Liver (tissue), 9 donors: ENCODE measurements around the gene COL11A1. TPM values are rescaled to one million over a fixed set of nuclear protein-coding genes. Genes with fewer than 3 reads are reported as not detected.

Source experiments
- DNase-seq: peaks from one replicate; pipeline ENCODE4 v3.0.0-alpha.2; 2017; ENCODE audit warnings: low spot score
- H3K27ac ChIP-seq, 2 donors: one replicate each; pipeline ENCODE4 v1.7.0; 2013; ENCODE audit warnings: inconsistent platforms in 2 of 2, low read length in 2 of 2, control low read depth in 1 of 2, low read depth in 1 of 2, mild to moderate bottlenecking in 1 of 2
- H3K27me3 ChIP-seq, 4 donors: one replicate each; pipeline versions ENCODE4 v1.6.1 to v1.7.0; 2013; ENCODE audit warnings: low read length in 3 of 4, inconsistent platforms in 1 of 4, mild to moderate bottlenecking in 1 of 4, moderate library complexity in 1 of 4; ENCODE audit not compliant: control insufficient read depth in 4 of 4, insufficient read depth in 4 of 4
- H3K36me3 ChIP-seq, 4 donors: one replicate each; pipeline versions ENCODE4 v1.6.1 to v1.7.0; 2013; ENCODE audit warnings: low read length in 3 of 4, mild to moderate bottlenecking in 3 of 4, low read depth in 1 of 4, moderate library complexity in 1 of 4; ENCODE audit not compliant: control insufficient read depth in 4 of 4, insufficient read depth in 3 of 4
- H3K4me1 ChIP-seq, 4 donors: one replicate each; pipeline versions ENCODE4 v1.6.1 to v1.7.0; 2013; ENCODE audit warnings: low read length in 3 of 4, mild to moderate bottlenecking in 3 of 4, moderate library complexity in 1 of 4; ENCODE audit not compliant: control insufficient read depth in 4 of 4, insufficient read depth in 4 of 4
- H3K4me3 ChIP-seq, 3 donors: one replicate each; pipeline versions ENCODE4 v1.6.1 to v1.7.0; 2013; ENCODE audit warnings: low read length in 3 of 3, control low read depth in 1 of 3, low read depth in 1 of 3, mild to moderate bottlenecking in 1 of 3
- H3K9ac ChIP-seq, 2 donors: one replicate each; pipeline ENCODE4 v1.7.0; 2013; ENCODE audit warnings: low read length in 2 of 2, mild to moderate bottlenecking in 2 of 2, moderate library complexity in 2 of 2, control low read depth in 1 of 2, low read depth in 1 of 2
- H3K9me3 ChIP-seq, 4 donors: one replicate each; pipeline versions ENCODE4 v1.6.1 to v1.7.0; 2013; ENCODE audit warnings: low read length in 3 of 4; ENCODE audit not compliant: control insufficient read depth in 4 of 4
- EGR1 ChIP-seq, 2 donors: IDR thresholded peaks; 2 replicates each; pipeline ENCODE4 v1.6.1; 2016 to 2018; ENCODE audit warnings: antibody characterized with exemption in 2 of 2, low read depth in 2 of 2
- FOXA1 ChIP-seq: IDR thresholded peaks from 2 replicates; pipeline ENCODE4 v1.6.1; 2016; ENCODE audit warnings: antibody characterized with exemption
- FOXA2 ChIP-seq: IDR thresholded peaks from 2 replicates; pipeline ENCODE4 v1.6.1; 2016; ENCODE audit warnings: antibody characterized with exemption
- GABPA ChIP-seq, 2 donors: IDR thresholded peaks in 1 of 2; conservative IDR thresholded peaks in 1 of 2; 2 replicates each; pipeline ENCODE4 v1.6.1; 2016; ENCODE audit warnings: antibody characterized with exemption in 2 of 2, mild to moderate bottlenecking in 1 of 2, moderate library complexity in 1 of 2
- HNF4A ChIP-seq, 2 donors: conservative IDR thresholded peaks; 2 replicates each; pipeline ENCODE4 v1.6.1; 2016; ENCODE audit warnings: antibody characterized with exemption in 2 of 2, mild to moderate bottlenecking in 2 of 2
- HNF4G ChIP-seq: IDR thresholded peaks from 2 replicates; pipeline ENCODE4 v1.6.1; 2016; ENCODE audit warnings: antibody characterized with exemption
- JUND ChIP-seq, 2 donors: IDR thresholded peaks; 2 replicates each; pipeline ENCODE4 v1.6.1; 2016; ENCODE audit warnings: antibody characterized with exemption in 2 of 2
- NR2F2 ChIP-seq: IDR thresholded peaks from 2 replicates; pipeline ENCODE4 v1.6.1; 2016; ENCODE audit warnings: antibody characterized with exemption
- RAD21 ChIP-seq, 2 donors: IDR thresholded peaks; 2 replicates each; pipeline ENCODE4 v1.6.1; 2016; ENCODE audit warnings: antibody characterized with exemption in 2 of 2, mild to moderate bottlenecking in 2 of 2
- RXRA ChIP-seq, 2 donors: IDR thresholded peaks; 2 replicates each; pipeline ENCODE4 v1.6.1; 2017 to 2018; ENCODE audit warnings: antibody characterized with exemption in 2 of 2, mild to moderate bottlenecking in 1 of 2
- SP1 ChIP-seq: IDR thresholded peaks from 2 replicates; pipeline ENCODE4 v1.6.1; 2018; ENCODE audit warnings: antibody characterized with exemption, mild to moderate bottlenecking
- TAF1 ChIP-seq: conservative IDR thresholded peaks from 2 replicates; pipeline ENCODE4 v1.6.1; 2016; ENCODE audit warnings: antibody characterized with exemption, mild to moderate bottlenecking
- YY1 ChIP-seq: IDR thresholded peaks from 2 replicates; pipeline ENCODE4 v1.6.1; 2016; ENCODE audit warnings: antibody characterized with exemption, mild to moderate bottlenecking
- WGBS: extraction: QIAGEN DNeasy Blood & Tissue Kit; methylation state at CpG from one replicate; pipeline ENCODE4 v1.1.7; 2013; 5-methylcytosine and 5-hydroxymethylcytosine counted together
- polyA plus RNA-seq, 2 donors: library from polyadenylated mRNA; stranded (reverse) in 1 of 2; unstranded in 1 of 2; fragments of 200-250 nt in 1 of 2; fragments of >200 nt in 1 of 2; fragmentation: Nextera tagmentation in 1 of 2; extraction: Ambion mirVana in 1 of 2; gene quantifications; one replicate each; pipeline versions ENCODE4 v1.2.1 to v1.2.3, GENCODE V29; 2013 to 2015
- total RNA-seq, 2 donors: library from RNA; depleted of rRNA; stranded (reverse); fragments of >200 nt; gene quantifications; one replicate each; pipeline ENCODE4 v1.2.3, GENCODE V29; 2014
- TF ChIP-seq, protein P1 (sequence below): fragments of 150-350 bp; IDR thresholded peaks from 2 replicates; pipeline ENCODE4 v1.5.1; 2017; ENCODE audit warnings: improper control_type of control experiment, low read depth, low read length; ENCODE audit not compliant: missing input control
- TF ChIP-seq, protein P2 (sequence below): IDR thresholded peaks from 2 replicates; pipeline ENCODE4 v1.6.1; 2016; ENCODE audit warnings: antibody characterized with exemption
- TF ChIP-seq, protein P3 (sequence below): IDR thresholded peaks from 2 replicates; pipeline ENCODE4 v1.6.1; 2016; ENCODE audit warnings: antibody characterized with exemption, mild to moderate bottlenecking
- TF ChIP-seq, protein P4 (sequence below): IDR thresholded peaks from 2 replicates; pipeline ENCODE4 v1.6.1; 2016; ENCODE audit warnings: antibody characterized with exemption
- TF ChIP-seq, protein P5 (sequence below): IDR thresholded peaks from 2 replicates; pipeline ENCODE4 v1.6.1; 2016; ENCODE audit warnings: antibody characterized with exemption
- donor health status: healthy.
- donor health status: healthy.
- donor health status: healthy.
- donor health status: healthy.
- donor health status: healthy.

Gene COL11A1
- total and polyA plus RNA-seq, 4 donors = 0.01 to 0.42 TPM; not detected in 2

DNA sequence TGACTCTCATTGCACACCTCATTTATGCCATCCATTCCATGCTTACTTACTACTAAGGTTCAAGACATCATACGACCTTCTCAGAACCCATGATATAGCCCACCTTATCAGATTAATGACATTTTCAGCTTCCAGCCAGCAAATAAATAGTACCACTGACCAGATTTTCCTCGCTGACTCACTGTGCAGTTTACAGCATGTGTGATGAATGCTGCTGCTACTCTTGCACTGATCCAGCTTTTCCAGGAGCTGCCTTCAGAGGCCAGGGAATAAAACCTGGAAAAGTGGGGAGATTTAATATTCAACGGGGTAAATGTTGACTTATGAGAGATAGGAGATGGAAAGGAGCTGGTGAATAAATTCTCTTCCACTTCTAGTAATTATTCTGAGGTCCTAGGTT is 247.1 kb downstream of the COL11A1 start:
- H3K27me3 ChIP-seq = no peaks in the 10 kb centered on the region
- H3K36me3 ChIP-seq = no peaks in the 10 kb centered on the region
- no peak overlapping the region for H3K4me3 ChIP-seq
- no peak for DNase-seq
- WGBS = 47% methylated on average over 3 of the region's 3 CpGs
- no peaks in the 10 kb centered on the region for H3K9me3 ChIP-seq
- TF ChIP-seq HNF4G = no peak
- TF ChIP-seq GABPA (IDR thresholded peaks at IDR 0.05 in 1 of 2, conservative IDR thresholded peaks at IDR 0.05 in 1 of 2) = no peak
- H3K4me1 ChIP-seq = no peaks in the 10 kb centered on the region
- no peak overlapping the region for H3K9ac ChIP-seq
- no peak overlapping the region for H3K27ac ChIP-seq

DNA sequence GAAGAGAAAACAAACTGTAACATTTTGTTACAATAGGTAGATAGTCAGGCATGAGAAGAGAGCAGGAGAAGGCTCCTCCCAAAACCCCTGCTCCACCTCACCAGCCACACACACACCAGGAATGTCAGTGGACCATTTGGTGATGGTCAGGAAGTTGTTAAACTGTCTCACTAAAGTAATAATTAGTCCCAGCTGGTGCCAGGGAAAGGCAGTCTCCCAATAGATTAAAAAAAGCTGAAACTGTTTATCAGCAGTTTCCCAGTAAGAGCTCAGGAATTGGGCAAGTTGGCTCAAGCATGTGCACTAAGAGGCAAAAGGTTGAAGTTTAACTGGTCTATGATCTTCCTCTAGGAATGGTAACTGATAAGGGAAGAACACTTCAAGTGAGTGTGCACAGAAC is 249.6 kb downstream of the COL11A1 start:
- Histone ChIP-seq H3K27me3 (no peaks in the 10 kb centered on the region), H3K36me3 (no peaks in the 10 kb centered on the region), H3K9ac (no peak overlapping the region), H3K4me3 (no peak overlapping the region), H3K9me3 (no peaks in the 10 kb centered on the region), H3K4me1 (no peaks in the 10 kb centered on the region), H3K27ac (no peak overlapping the region)
- no peak for DNase-seq
- no peak for TF ChIP-seq HNF4A (conservative IDR thresholded peaks at IDR 0.05)
- TF ChIP-seq, protein P1, sequence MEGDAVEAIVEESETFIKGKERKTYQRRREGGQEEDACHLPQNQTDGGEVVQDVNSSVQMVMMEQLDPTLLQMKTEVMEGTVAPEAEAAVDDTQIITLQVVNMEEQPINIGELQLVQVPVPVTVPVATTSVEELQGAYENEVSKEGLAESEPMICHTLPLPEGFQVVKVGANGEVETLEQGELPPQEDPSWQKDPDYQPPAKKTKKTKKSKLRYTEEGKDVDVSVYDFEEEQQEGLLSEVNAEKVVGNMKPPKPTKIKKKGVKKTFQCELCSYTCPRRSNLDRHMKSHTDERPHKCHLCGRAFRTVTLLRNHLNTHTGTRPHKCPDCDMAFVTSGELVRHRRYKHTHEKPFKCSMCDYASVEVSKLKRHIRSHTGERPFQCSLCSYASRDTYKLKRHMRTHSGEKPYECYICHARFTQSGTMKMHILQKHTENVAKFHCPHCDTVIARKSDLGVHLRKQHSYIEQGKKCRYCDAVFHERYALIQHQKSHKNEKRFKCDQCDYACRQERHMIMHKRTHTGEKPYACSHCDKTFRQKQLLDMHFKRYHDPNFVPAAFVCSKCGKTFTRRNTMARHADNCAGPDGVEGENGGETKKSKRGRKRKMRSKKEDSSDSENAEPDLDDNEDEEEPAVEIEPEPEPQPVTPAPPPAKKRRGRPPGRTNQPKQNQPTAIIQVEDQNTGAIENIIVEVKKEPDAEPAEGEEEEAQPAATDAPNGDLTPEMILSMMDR = no peak

DNA sequence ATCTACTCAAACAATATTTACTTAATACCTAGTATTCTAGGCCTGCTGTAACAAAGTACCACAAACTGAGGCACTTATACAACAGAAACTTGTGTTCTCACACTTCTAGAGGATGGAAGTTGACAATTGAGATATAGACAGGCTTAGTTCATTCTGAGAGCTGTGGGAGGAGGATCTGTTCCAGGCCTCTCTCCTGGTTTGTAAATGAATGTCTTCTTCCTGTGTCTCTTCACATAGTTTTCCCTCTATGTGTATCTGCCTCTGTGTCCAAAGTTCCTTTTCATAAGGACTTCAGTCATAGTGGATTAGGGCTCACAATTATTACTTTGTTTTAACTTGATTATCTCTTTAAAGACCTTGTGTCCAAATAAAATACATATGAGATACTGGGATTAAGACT is 251.1 kb downstream of the COL11A1 start:
- no peak overlapping the region for H3K9ac ChIP-seq

More for the DNA sequence above, 251.1 kb downstream of the COL11A1 start:
- Histone ChIP-seq H3K27me3 (no peaks in the 10 kb centered on the region), H3K9me3 (no peaks in the 10 kb centered on the region), H3K36me3 (no peaks in the 10 kb centered on the region), H3K27ac (no peak overlapping the region), H3K4me1 (no peaks in the 10 kb centered on the region), H3K4me3 (no peak overlapping the region)
- no peak for TF ChIP-seq JUND (IDR thresholded peaks at IDR 0.05)
- TF ChIP-seq, protein P2, sequence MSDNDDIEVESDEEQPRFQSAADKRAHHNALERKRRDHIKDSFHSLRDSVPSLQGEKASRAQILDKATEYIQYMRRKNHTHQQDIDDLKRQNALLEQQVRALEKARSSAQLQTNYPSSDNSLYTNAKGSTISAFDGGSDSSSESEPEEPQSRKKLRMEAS = no peak
- TF ChIP-seq FOXA1 = no peak
- TF ChIP-seq, protein P3, sequence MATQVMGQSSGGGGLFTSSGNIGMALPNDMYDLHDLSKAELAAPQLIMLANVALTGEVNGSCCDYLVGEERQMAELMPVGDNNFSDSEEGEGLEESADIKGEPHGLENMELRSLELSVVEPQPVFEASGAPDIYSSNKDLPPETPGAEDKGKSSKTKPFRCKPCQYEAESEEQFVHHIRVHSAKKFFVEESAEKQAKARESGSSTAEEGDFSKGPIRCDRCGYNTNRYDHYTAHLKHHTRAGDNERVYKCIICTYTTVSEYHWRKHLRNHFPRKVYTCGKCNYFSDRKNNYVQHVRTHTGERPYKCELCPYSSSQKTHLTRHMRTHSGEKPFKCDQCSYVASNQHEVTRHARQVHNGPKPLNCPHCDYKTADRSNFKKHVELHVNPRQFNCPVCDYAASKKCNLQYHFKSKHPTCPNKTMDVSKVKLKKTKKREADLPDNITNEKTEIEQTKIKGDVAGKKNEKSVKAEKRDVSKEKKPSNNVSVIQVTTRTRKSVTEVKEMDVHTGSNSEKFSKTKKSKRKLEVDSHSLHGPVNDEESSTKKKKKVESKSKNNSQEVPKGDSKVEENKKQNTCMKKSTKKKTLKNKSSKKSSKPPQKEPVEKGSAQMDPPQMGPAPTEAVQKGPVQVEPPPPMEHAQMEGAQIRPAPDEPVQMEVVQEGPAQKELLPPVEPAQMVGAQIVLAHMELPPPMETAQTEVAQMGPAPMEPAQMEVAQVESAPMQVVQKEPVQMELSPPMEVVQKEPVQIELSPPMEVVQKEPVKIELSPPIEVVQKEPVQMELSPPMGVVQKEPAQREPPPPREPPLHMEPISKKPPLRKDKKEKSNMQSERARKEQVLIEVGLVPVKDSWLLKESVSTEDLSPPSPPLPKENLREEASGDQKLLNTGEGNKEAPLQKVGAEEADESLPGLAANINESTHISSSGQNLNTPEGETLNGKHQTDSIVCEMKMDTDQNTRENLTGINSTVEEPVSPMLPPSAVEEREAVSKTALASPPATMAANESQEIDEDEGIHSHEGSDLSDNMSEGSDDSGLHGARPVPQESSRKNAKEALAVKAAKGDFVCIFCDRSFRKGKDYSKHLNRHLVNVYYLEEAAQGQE = no peak
- TF ChIP-seq, protein P4, sequence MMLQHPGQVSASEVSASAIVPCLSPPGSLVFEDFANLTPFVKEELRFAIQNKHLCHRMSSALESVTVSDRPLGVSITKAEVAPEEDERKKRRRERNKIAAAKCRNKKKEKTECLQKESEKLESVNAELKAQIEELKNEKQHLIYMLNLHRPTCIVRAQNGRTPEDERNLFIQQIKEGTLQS = no peak
- TF ChIP-seq SP1 = no peak
- no peak for TF ChIP-seq TAF1
- TF ChIP-seq, protein P5, sequence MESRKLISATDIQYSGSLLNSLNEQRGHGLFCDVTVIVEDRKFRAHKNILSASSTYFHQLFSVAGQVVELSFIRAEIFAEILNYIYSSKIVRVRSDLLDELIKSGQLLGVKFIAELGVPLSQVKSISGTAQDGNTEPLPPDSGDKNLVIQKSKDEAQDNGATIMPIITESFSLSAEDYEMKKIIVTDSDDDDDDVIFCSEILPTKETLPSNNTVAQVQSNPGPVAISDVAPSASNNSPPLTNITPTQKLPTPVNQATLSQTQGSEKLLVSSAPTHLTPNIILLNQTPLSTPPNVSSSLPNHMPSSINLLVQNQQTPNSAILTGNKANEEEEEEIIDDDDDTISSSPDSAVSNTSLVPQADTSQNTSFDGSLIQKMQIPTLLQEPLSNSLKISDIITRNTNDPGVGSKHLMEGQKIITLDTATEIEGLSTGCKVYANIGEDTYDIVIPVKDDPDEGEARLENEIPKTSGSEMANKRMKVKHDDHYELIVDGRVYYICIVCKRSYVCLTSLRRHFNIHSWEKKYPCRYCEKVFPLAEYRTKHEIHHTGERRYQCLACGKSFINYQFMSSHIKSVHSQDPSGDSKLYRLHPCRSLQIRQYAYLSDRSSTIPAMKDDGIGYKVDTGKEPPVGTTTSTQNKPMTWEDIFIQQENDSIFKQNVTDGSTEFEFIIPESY = no peak
- no peak for TF ChIP-seq GABPA (IDR thresholded peaks at IDR 0.05 in 1 of 2, conservative IDR thresholded peaks at IDR 0.05 in 1 of 2)
- TF ChIP-seq, protein P1 = no peak
- TF ChIP-seq HNF4A (conservative IDR thresholded peaks at IDR 0.05) = no peak
- no peak for TF ChIP-seq NR2F2
- TF ChIP-seq HNF4G = no peak
- no peak for TF ChIP-seq RXRA (IDR thresholded peaks at IDR 0.05)
- TF ChIP-seq EGR1 (IDR thresholded peaks at IDR 0.05; ENCODE audit: low read depth in 2 of 2) = no peak
- TF ChIP-seq RAD21 (IDR thresholded peaks at IDR 0.05) = no peak
- TF ChIP-seq FOXA2 = no peak
- no peak for TF ChIP-seq YY1
- DNase-seq = no peak
